HAP-1 (cell line): ENCODE measurements around the gene CELSR2.

Experiments used
- DNase-seq, 2 experiments: peaks; one replicate each; pipeline ENCODE4 v3.0.0-alpha.2; 2016 to 2020; ENCODE audit warnings: low spot score in 2 of 2
- H3K27me3 ChIP-seq: fragments of 250-450 bp; sonication (Bioruptor Pico); 2 replicates; pipeline ENCODE4 v1.5.1; 2020; ENCODE audit warnings: low read depth, mild to moderate bottlenecking, moderate library complexity
- H3K36me3 ChIP-seq: fragments of 250-450 bp; sonication (Bioruptor Pico); replicated peaks from 2 replicates; pipeline ENCODE4 v1.5.1; 2020; ENCODE audit warnings: mild to moderate bottlenecking
- H3K4me1 ChIP-seq: fragments of 250-450 bp; sonication (Bioruptor Pico); 2 replicates; pipeline ENCODE4 v1.5.1; 2020; ENCODE audit warnings: mild to moderate bottlenecking
- H3K4me3 ChIP-seq: fragments of 250-450 bp; sonication (Bioruptor Pico); 2 replicates; pipeline ENCODE4 v1.5.1; 2020; ENCODE audit warnings: mild to moderate bottlenecking, moderate library complexity
- H3K9me3 ChIP-seq: fragments of 250-450 bp; sonication (Bioruptor Pico); 2 replicates; pipeline ENCODE4 v1.5.1; 2020; ENCODE audit warnings: mild to moderate bottlenecking, moderate library complexity
- in situ Hi-C: fragments of 300-500 bp; cut with MboI; formaldehyde crosslinking; loops from 3 replicates; pipeline ENCODE4 v1.14.3; 2020; ENCODE audit warnings: low sequenced_read_pairs, inconsistent platforms, mixed read lengths

The CELSR2 gene

GRCh38 chr1:109309347-109309746, 60.0 kb downstream of the CELSR2 start:
- Histone ChIP-seq H3K9me3 (no peaks in the 10 kb centered on the region), H3K27me3 (no peaks in the 10 kb centered on the region), H3K36me3 (peaks cover 17% of the 10 kb centered on the region), H3K4me3 (no peak overlapping the region), H3K4me1 (peaks cover 12% of the 10 kb centered on the region)
- in situ Hi-C loops: no loop called here
- DNase-seq: no peak

GRCh38 chr1:109312246-109312645, 62.9 kb downstream of the CELSR2 start:
- Histone ChIP-seq H3K9me3 (no peaks in the 10 kb centered on the region), H3K4me3 (no peak overlapping the region), H3K27me3 (no peaks in the 10 kb centered on the region), H3K4me1 (peaks cover 8% of the 10 kb centered on the region), H3K36me3 (peaks cover 39% of the 10 kb centered on the region)
- in situ Hi-C loops: no loop called here
- no peak for DNase-seq

GRCh38 chr1:109312978-109313775, 63.8 kb downstream of the CELSR2 start:
- Histone ChIP-seq H3K9me3 (no peaks in the 10 kb centered on the region), H3K4me3 (no peak overlapping the region), H3K36me3 (peaks cover 45% of the 10 kb centered on the region), H3K4me1 (no peaks in the 10 kb centered on the region), H3K27me3 (no peaks in the 10 kb centered on the region)
- no peak for DNase-seq
- in situ Hi-C loops: no loop called here

- DNase-seq: no peak
- Histone ChIP-seq H3K27me3 (no peaks in the 10 kb centered on the region), H3K36me3 (peaks cover 52% of the 10 kb centered on the region), H3K4me1 (no peaks in the 10 kb centered on the region), H3K4me3 (no peak overlapping the region), H3K9me3 (no peaks in the 10 kb centered on the region)
- in situ Hi-C loops: no loop called here
Measured at GRCh38 chr1:109314795-109315194, 65.5 kb downstream of the CELSR2 start.

GRCh38 chr1:109315288-109315687, 65.9 kb downstream of the CELSR2 start:
- Histone ChIP-seq H3K9me3 (no peaks in the 10 kb centered on the region), H3K4me1 (no peaks in the 10 kb centered on the region), H3K27me3 (no peaks in the 10 kb centered on the region), H3K4me3 (no peak overlapping the region), H3K36me3 (peaks cover 55% of the 10 kb centered on the region)
- in situ Hi-C loops: no loop called here
- DNase-seq: no peak

GRCh38 chr1:109316506-109316905, 67.2 kb downstream of the CELSR2 start:
- in situ Hi-C loops: no loop called here
- H3K27me3 ChIP-seq: no peaks in the 10 kb centered on the region

GRCh38 chr1:109319114-109319513, 69.8 kb downstream of the CELSR2 start:
- in situ Hi-C loops: no loop called here
- no peaks in the 10 kb centered on the region for H3K9me3 ChIP-seq
- no peaks in the 10 kb centered on the region for H3K4me1 ChIP-seq
- no peak overlapping the region for H3K4me3 ChIP-seq
- H3K27me3 ChIP-seq: no peaks in the 10 kb centered on the region
- DNase-seq: no peak
- H3K36me3 ChIP-seq: peaks cover 72% of the 10 kb centered on the region

More at GRCh38 chr1:109316506-109316905, 67.2 kb downstream of the CELSR2 start:
- Histone ChIP-seq H3K36me3 (peaks cover 63% of the 10 kb centered on the region), H3K4me3 (no peak overlapping the region), H3K4me1 (no peaks in the 10 kb centered on the region), H3K9me3 (no peaks in the 10 kb centered on the region)
- no peak for DNase-seq

- H3K9me3 ChIP-seq: no peaks in the 10 kb centered on the region
- no peak overlapping the region for H3K4me3 ChIP-seq
- H3K36me3 ChIP-seq: peaks cover 62% of the 10 kb centered on the region
- DNase-seq: no peak
- H3K27me3 ChIP-seq: no peaks in the 10 kb centered on the region
- 0 out of 2 replicates have a peak, but pooled peaks cover 4% of the 10 kb centered on the region for H3K4me1 ChIP-seq
- in situ Hi-C loops: no loop called here
Measured at GRCh38 chr1:109322974-109323373, 73.6 kb downstream of the CELSR2 start.
